GM12892 (cell line): ENCODE data around the gene CCN2.

Source experiments
- DNase-seq: peaks from one replicate; pipeline ENCODE4 v3.0.0; 2011; ENCODE audit not compliant: insufficient read length
- FAIRE-seq: peaks from 2 replicates; lab custom pipeline; 2011; peaks lifted over from hg19 to GRCh38; lab: Jason Lieb, UNC
- POLR2A ChIP-seq: IDR thresholded peaks from 2 replicates; pipeline ENCODE4 v1.6.1; 2011; ENCODE audit warnings: low read depth, low read length, control low read depth
- POLR2AphosphoS5 ChIP-seq: IDR thresholded peaks from 2 replicates; pipeline ENCODE4 v1.6.1; 2011; ENCODE audit warnings: low read depth, low read length, control low read depth
- TAF1 ChIP-seq: IDR thresholded peaks from 2 replicates; pipeline ENCODE4 v1.6.1; 2011; ENCODE audit warnings: low read depth, mild to moderate bottlenecking, control low read depth, low read length, borderline replicate concordance

Gene CCN2

GRCh38 chr6:131949620-131949908, 1.6 kb downstream of the CCN2 start:
- no peak for FAIRE-seq

GRCh38 chr6:131948692-131949619, 2.2 kb downstream of the CCN2 start:
- DNase-seq (no peak), FAIRE-seq (no peak)
- TF ChIP-seq POLR2A (no peak), POLR2AphosphoS5 (no peak), TAF1 (no peak)

More at GRCh38 chr6:131949620-131949908, 1.6 kb downstream of the CCN2 start:
- no peak for DNase-seq
- TF ChIP-seq POLR2AphosphoS5 (no peak), TAF1 (no peak), POLR2A (no peak)

GRCh38 chr6:131947986-131948661, 3.0 kb downstream of the CCN2 start:
- DNase-seq (no peak), FAIRE-seq (no peak)
- TF ChIP-seq POLR2A (no peak), POLR2AphosphoS5 (no peak), TAF1 (no peak)

GRCh38 chr6:131946992-131947955, 3.9 kb downstream of the CCN2 start:
- FAIRE-seq (no peak), DNase-seq (no peak)
- TF ChIP-seq POLR2A (no peak), POLR2AphosphoS5 (no peak), TAF1 (no peak)

- FAIRE-seq = no peak
- DNase-seq = no peak
- TF ChIP-seq POLR2A (no peak), TAF1 (no peak)
Measured at GRCh38 chr6:131946404-131946991, 4.7 kb downstream of the CCN2 start.

- TF ChIP-seq POLR2A = no peak
- no peak for TF ChIP-seq TAF1
- no peak for TF ChIP-seq POLR2AphosphoS5
- FAIRE-seq (no peak), DNase-seq (no peak)
Measured at GRCh38 chr6:131945971-131946370, 5.2 kb downstream of the CCN2 start.

- DNase-seq (no peak), FAIRE-seq (no peak)
- TF ChIP-seq POLR2A (no peak), POLR2AphosphoS5 (no peak), TAF1 (no peak)
Measured at GRCh38 chr6:131937703-131938631, 13.2 kb downstream of the CCN2 start.

- DNase-seq (no peak), FAIRE-seq (no peak)
- no peak for TF ChIP-seq POLR2A
- TF ChIP-seq POLR2AphosphoS5 = no peak
- no peak for TF ChIP-seq TAF1
Measured at GRCh38 chr6:131937226-131937625, 13.9 kb downstream of the CCN2 start.

GRCh38 chr6:131936156-131936555, 15.0 kb downstream of the CCN2 start:
- TF ChIP-seq POLR2A (no peak), TAF1 (no peak), POLR2AphosphoS5 (no peak)
- DNase-seq (no peak), FAIRE-seq (no peak)

- TF ChIP-seq TAF1 (no peak), POLR2A (no peak), POLR2AphosphoS5 (no peak)
- FAIRE-seq = no peak
Measured at GRCh38 chr6:131931063-131931750, 20.0 kb downstream of the CCN2 start.

More at GRCh38 chr6:131931063-131931750, 20.0 kb downstream of the CCN2 start:
- no peak for DNase-seq
